Measurements from ENCODE around the gene PINK1.
A peak's percentile ranks its signal among the peaks of the same experiment; 100 is the strongest.
"Not testable (repeated sequence)": the region's sequence is repeated elsewhere in the genome, so short reads cannot be mapped to it uniquely, and the experiment has no call there.

PINK1 gene

DNA sequence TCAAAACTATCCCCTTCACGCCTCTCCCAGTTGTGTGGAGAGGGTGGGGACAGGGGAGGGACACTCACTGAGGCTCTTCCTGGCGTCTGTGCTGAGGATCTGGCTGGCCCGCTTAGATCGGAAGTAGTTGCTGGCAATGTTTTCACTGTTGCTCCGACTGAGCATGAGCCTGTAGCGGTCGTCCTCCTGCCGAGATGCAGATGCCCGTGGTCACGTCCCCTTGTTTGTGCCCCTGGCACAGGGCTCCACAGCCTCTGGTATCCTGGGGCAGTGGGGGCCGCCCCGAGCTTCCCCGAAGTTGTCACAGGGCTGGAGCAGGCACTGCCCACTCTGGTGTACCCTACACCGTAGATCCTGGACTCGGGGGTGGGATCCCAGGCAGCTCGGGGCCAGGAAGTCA lies 32.9 kb downstream of the PINK1 start:
- Mint-ChIP-seq H3K9me3 (no peaks in the 10 kb centered on the region), H3K4me1 (peaks cover 11% of the 10 kb centered on the region)
- DNase-seq (ENCODE audit: low spot score in 2 of 2): no peak

DNA sequence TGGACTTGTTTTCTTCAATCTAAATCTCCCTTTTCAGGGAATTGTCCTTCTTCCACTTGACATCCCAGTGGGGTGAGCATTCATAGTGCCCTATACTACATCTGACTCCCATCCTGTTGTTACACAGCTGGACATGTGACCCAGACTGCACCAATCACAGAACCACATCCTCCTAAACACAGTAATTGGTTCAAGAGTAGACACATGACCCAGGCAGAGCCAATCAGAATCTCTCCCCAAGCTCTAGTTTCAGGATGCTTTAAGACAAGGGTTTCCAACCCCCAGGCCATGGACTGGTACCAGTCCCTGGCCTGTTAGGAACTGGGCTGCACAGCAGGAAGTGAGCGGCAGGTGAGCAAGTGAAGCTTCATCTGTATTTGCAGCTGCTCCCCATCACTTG lies 33.5 kb downstream of the PINK1 start:
- Mint-ChIP-seq H3K36me3 (no peaks in the 10 kb centered on the region), H3K4me1 (peaks cover 11% of the 10 kb centered on the region), H3K4me3 (no peak overlapping the region), H3K9me3 (no peaks in the 10 kb centered on the region), H3K27ac (no peak overlapping the region), H3K27me3 (no peaks in the 10 kb centered on the region)
- no peak for DNase-seq (ENCODE audit: low spot score in 2 of 2)
- ATAC-seq (ENCODE audit: low read depth): no peak

More for the DNA sequence above, 32.9 kb downstream of the PINK1 start:
- Mint-ChIP-seq H3K27ac (no peak overlapping the region), H3K4me3 (no peak overlapping the region), H3K36me3 (no peaks in the 10 kb centered on the region), H3K27me3 (no peaks in the 10 kb centered on the region)
- ATAC-seq (ENCODE audit: low read depth): no peak

DNA sequence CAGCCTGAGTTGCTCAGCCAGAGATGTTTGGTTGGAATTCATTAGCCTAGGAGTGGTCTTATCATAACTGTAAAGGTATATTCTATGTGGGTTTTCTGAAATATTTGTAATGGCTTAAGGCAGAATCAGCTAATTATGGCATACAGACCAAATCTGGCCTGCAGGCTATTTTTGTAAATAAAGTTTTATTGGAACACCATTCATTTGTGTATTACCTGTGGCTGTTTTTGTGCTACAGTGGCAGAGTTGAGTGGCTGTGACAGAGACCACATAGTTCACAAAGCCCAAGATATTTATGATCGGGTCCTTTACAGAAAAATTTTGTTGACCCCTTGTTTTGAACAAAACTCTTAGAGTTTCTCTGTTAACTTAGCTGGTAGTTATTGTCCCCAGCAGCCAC lies 35.3 kb downstream of the PINK1 start:
- no peak overlapping the region for H3K27ac Mint-ChIP-seq
- no peak for DNase-seq (ENCODE audit: low spot score in 2 of 2)
- no peak for ATAC-seq (ENCODE audit: low read depth)
- peaks cover 3% of the 10 kb centered on the region for H3K27me3 Mint-ChIP-seq
- no peak overlapping the region for H3K4me3 Mint-ChIP-seq
- peaks cover 2% of the 10 kb centered on the region for H3K4me1 Mint-ChIP-seq
- H3K36me3 Mint-ChIP-seq: no peaks in the 10 kb centered on the region
- H3K9me3 Mint-ChIP-seq: no peaks in the 10 kb centered on the region

DNA sequence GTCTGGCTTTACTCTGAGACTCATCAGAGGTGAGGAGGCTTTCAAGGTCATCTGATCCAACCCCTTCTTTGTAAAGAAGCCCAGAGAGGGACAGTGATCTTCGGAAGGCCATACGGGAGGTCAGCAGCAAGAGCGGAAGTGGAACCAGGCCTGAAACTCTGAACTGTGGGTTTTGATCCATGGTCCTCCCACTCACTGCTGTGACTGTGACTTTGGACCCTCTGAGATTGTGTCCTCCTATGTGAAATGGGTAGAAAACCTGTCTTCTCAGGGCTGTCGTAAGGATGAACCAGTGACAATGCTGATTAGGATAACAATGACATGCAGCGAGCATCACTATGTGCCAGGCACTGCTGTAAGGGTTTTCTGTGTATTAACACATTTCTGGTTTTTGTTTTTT lies 37.7 kb downstream of the PINK1 start:
- no peak overlapping the region for H3K4me3 Mint-ChIP-seq
- H3K27ac Mint-ChIP-seq: no peak overlapping the region
- DNase-seq (ENCODE audit: low spot score in 2 of 2): no peak
- H3K36me3 Mint-ChIP-seq: no peaks in the 10 kb centered on the region
- peaks cover 2% of the 10 kb centered on the region for H3K4me1 Mint-ChIP-seq
- H3K9me3 Mint-ChIP-seq: no peaks in the 10 kb centered on the region
- peaks cover 3% of the 10 kb centered on the region for H3K27me3 Mint-ChIP-seq
- no peak for ATAC-seq (ENCODE audit: low read depth)

DNA sequence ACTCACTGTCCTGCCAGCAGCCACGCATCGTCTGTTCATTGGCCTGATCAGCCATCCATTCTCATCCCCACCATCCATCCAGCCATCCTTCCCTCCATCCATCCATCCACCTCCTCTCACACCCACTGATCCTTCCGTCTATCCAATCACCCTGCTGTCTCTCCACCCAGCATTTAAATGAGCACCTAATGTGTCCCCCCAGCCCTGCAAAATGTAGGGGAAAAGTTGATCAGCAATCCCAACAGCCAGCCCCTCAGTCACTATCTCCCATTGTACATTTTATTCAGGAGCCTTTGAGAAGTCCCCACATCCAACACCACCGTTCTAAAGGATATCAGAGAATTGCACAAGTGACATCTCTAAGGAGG lies 39.0 kb downstream of the PINK1 start:
- no peaks in the 10 kb centered on the region for H3K36me3 Mint-ChIP-seq
- no peaks in the 10 kb centered on the region for H3K4me1 Mint-ChIP-seq
- no peak for ATAC-seq (ENCODE audit: low read depth)
- H3K4me3 Mint-ChIP-seq: no peak overlapping the region
- H3K27ac Mint-ChIP-seq: no peak overlapping the region
- DNase-seq (ENCODE audit: low spot score in 2 of 2): no peak
- no peaks in the 10 kb centered on the region for H3K9me3 Mint-ChIP-seq
- H3K27me3 Mint-ChIP-seq: peaks cover 3% of the 10 kb centered on the region

DNA sequence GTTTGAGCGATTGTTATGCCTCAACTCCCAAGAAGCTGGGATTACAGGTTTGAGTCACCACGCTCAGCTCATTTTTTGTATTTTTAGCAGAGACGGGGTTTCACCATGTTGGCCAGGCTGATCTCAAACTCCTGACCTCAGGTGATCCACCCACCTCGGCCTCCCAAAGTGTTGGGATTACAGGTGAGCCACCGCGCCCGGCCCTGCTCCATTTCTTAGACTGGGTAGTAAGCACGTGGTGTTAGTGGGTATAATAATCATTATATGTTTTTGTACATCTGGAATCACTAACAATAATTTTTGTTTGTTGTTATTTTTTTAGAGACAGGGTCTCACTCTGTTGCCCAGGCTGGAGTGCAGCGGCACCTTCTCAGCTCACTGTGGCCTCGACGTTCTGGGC lies 40.4 kb downstream of the PINK1 start:
- H3K4me1 Mint-ChIP-seq; H3K9me3 Mint-ChIP-seq; H3K27ac Mint-ChIP-seq; H3K36me3 Mint-ChIP-seq; ATAC-seq (ENCODE audit: low read depth); H3K27me3 Mint-ChIP-seq; DNase-seq (ENCODE audit: low spot score in 2 of 2); H3K4me3 Mint-ChIP-seq: not testable (repeated sequence)

DNA sequence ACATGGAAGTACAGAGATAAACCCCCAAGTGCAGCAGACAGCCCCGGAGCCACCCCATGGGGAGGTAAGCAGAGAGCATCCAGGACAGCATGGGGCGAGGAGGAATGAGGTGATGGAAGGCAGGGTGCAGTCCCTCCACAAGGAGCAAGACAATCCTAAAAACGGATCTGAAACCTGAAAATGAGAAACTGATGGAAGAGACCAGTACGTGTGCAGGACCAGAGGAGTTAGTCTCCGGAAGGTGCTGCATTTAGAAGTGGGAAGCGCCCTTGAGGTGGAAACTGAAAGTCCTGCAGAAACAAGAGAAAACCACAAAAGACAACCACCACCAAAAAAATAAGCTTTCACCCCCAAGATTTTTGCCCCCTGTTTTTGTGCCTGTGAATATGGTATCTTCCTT lies 45.3 kb downstream of the PINK1 start:
- H3K27ac Mint-ChIP-seq: no peak overlapping the region
- no peaks in the 10 kb centered on the region for H3K36me3 Mint-ChIP-seq
- ATAC-seq (ENCODE audit: low read depth): peak; percentile 89
- no peak for DNase-seq (ENCODE audit: low spot score in 2 of 2)
- H3K27me3 Mint-ChIP-seq: peaks cover 4% of the 10 kb centered on the region
- peak overlapping the region; percentile 71 for H3K4me3 Mint-ChIP-seq
- H3K4me1 Mint-ChIP-seq: peaks cover 7% of the 10 kb centered on the region
- H3K9me3 Mint-ChIP-seq: peaks cover 3% of the 10 kb centered on the region

DNA sequence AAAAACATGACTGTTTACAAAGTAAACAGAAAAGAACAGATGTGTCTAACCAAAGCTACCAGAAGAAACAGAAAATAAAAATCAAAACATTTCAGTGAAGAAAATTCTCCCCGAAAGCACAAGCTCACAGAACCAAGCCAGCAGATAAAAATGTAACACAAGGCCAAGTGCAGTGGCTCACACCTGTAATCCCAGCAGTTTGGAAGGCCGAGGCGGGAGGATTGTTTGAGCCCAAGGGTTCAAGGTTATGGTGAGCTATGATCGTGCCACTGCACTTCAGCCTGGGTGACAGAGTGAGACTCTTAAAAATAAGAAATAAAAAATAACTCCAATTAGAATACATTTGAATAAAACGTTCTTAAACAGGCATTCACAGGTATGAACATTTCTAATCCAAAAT lies 47.0 kb downstream of the PINK1 start:
- peaks cover 8% of the 10 kb centered on the region for H3K27me3 Mint-ChIP-seq
- no peak overlapping the region for H3K27ac Mint-ChIP-seq

DNA sequence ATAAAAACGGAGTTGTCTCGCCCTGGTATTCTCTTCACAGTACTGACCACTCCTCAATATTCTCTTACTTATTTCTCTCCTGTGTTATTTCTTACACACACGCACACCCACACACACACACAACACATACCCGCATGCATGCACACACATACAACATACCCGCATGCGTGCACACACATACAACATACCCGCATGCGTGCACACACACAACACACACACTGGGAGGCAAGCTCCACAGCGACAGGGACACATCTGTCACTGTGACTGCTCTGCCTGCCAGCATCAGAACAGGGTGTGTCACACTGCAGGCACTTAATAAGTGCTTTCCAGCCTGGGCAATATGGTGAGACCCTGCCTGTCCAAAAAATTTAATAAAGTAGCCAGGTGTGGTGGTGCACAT lies 48.7 kb downstream of the PINK1 start:
- ATAC-seq (ENCODE audit: low read depth) (no peak), DNase-seq (ENCODE audit: low spot score in 2 of 2) (no peak)
- no peak overlapping the region for H3K27ac Mint-ChIP-seq
- H3K4me1 Mint-ChIP-seq: peaks cover 7% of the 10 kb centered on the region
- no peaks in the 10 kb centered on the region for H3K36me3 Mint-ChIP-seq
- no peak overlapping the region for H3K4me3 Mint-ChIP-seq
- H3K27me3 Mint-ChIP-seq: peaks cover 17% of the 10 kb centered on the region
- peaks cover 3% of the 10 kb centered on the region for H3K9me3 Mint-ChIP-seq

More for the DNA sequence above, 47.0 kb downstream of the PINK1 start:
- H3K9me3 Mint-ChIP-seq: peaks cover 3% of the 10 kb centered on the region
- H3K4me3 Mint-ChIP-seq: no peak overlapping the region
- no peaks in the 10 kb centered on the region for H3K36me3 Mint-ChIP-seq
- peaks cover 7% of the 10 kb centered on the region for H3K4me1 Mint-ChIP-seq
- DNase-seq (ENCODE audit: low spot score in 2 of 2): no peak
- ATAC-seq (ENCODE audit: low read depth): no peak

DNA sequence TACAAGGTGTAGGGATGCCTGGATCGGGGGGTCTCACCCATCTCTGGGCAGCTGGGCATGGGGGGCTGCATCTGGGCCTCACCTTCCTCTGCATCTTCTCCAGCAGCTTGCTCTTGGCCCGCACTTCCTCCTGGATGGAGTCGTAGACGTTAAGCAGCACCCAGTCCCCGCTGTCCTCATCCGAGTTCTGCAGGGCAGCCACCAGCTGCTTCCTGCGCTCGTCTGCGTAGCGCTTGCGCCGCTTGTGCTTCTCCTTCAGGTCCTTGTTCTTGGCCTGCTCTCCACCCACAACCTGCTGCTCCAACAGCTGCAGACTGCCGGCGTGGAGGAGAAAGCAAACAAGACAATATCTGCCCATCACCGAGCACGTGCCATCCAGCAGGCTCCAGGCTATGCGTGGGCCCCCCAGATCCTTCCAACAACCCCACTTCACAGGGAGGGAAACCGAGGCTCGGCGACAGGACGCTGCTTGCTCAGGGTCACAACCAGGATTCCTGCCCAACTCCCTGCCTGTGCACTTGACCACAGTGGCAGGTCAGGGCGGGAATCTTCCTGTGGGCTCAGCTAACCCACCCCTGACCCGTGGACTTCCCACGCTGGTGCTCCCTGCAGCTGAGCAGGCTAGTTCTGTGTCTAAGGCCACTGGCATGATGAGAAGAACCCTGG lies 49.4 kb downstream of the PINK1 start:
- Mint-ChIP-seq H3K27me3 (peaks cover 19% of the 10 kb centered on the region), H3K36me3 (no peaks in the 10 kb centered on the region), H3K4me3 (no peak overlapping the region), H3K9me3 (peaks cover 2% of the 10 kb centered on the region), H3K4me1 (peaks cover 7% of the 10 kb centered on the region), H3K27ac (no peak overlapping the region)
- DNase-seq (ENCODE audit: low spot score in 2 of 2) (no peak), ATAC-seq (ENCODE audit: low read depth) (no peak)

DNA sequence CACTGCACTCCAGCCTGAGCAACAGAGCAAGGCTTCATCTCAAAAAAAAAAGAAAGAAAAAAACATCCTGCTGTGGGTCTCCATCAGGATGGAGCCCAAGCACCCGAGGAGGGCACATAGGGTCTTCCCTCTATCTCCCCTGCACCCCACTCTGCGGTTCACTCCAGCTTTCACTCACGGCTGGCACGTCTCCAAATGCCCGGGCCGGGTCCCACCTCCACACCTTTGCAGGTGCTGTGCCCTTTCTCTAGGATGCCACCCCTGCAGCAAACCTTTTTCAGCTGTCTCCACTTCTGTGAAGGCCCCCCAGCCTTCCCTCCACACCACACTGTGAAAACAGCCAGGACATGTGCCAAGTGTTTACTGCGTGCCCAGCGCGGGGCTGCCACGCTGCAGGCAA lies 50.4 kb downstream of the PINK1 start:
- ATAC-seq (ENCODE audit: low read depth): no peak
- H3K9me3 Mint-ChIP-seq: no peaks in the 10 kb centered on the region
- H3K4me3 Mint-ChIP-seq: no peak overlapping the region
- H3K27ac Mint-ChIP-seq: no peak overlapping the region
- peaks cover 3% of the 10 kb centered on the region for H3K4me1 Mint-ChIP-seq
- peaks cover 21% of the 10 kb centered on the region for H3K27me3 Mint-ChIP-seq
- no peaks in the 10 kb centered on the region for H3K36me3 Mint-ChIP-seq
- no peak for DNase-seq (ENCODE audit: low spot score in 2 of 2)

DNA sequence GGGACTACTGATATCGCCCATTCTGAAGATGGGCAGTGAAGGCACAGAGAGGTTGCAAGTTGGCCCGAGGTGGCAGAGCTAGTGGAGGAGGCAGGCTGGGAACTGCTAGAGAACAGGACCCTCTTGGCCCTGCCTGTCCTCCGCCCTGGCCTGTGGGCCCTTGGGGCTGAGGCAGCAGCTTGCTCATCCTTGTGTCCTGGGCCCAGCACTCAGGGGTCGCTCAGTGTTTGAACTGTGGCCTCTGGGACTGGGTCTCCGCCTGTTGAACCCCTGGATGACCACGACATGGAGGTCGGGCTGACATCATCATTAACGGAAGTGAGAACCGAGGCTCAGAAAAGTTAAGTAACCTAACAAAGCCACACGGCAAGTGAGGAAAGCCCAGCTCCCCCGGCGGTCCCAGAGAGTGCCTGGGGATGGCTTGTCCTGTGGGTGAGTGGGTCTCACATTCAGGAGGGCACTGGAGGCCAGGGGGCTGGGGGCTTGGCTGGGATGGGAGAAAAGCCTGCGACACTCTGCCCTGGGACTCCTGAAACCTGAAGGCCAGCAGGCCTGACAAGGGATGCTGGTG lies 50.9 kb downstream of the PINK1 start:
- Mint-ChIP-seq H3K36me3 (no peaks in the 10 kb centered on the region), H3K27me3 (peaks cover 21% of the 10 kb centered on the region), H3K4me3 (no peak overlapping the region), H3K9me3 (no peaks in the 10 kb centered on the region), H3K4me1 (peaks cover 2% of the 10 kb centered on the region), H3K27ac (no peak overlapping the region)
- ATAC-seq (ENCODE audit: low read depth): no peak
- DNase-seq (ENCODE audit: low spot score in 2 of 2): no peak

DNA sequence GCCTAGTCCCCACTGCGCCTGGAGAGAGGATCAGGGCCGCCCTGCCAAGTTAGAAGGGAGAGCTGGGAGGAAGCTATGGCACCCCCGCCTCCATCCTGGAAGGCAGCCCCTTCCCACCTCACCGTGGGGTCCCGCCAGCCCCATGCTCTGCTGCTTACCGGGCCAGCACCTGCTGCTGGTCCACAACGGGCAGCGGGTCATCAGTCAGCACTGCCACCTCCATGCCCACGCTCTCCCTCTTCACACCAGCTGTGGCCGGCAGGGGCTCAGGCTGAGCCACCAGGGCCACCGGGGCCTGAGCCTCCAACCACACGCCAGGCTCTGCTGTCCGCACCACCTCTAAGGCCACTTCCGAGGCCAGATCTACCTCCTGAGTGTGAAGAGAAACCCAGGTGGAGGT lies 51.4 kb downstream of the PINK1 start:
- ATAC-seq (ENCODE audit: low read depth): no peak

DNA sequence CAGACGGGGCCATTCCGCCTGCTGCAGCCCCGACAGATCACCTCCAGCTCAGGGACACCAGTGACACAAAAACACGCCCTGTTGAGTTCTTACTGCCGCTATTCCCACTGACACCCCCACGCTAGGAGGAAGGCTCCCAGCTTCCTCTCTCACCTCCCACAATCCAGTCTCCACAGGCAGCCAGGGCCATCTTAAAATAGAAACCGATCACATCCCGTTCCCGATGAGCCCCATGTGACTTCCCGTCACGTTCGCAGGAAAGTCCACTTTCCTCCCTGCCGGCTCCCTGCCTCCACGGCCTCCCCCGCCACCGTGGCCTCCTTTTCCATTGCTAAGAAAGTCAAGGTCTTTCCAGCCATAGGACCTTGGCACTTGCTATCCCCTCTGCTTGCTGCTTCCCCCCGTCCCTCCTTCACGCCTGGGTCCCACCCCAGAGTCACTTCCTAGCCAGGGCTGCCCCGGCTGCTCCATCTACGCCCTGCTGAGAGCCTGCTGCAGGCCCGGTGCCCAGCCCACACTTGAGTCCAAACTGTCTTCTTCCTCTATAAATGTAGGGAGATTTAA lies 51.9 kb downstream of the PINK1 start:
- Mint-ChIP-seq H3K27ac (no peak overlapping the region), H3K4me3 (no peak overlapping the region), H3K4me1 (no peaks in the 10 kb centered on the region), H3K9me3 (no peaks in the 10 kb centered on the region), H3K27me3 (peaks cover 21% of the 10 kb centered on the region), H3K36me3 (no peaks in the 10 kb centered on the region)
- ATAC-seq (ENCODE audit: low read depth): no peak
- no peak for DNase-seq (ENCODE audit: low spot score in 2 of 2)

More for the DNA sequence above, 51.4 kb downstream of the PINK1 start:
- Mint-ChIP-seq H3K27me3 (peaks cover 21% of the 10 kb centered on the region), H3K4me1 (no peaks in the 10 kb centered on the region), H3K27ac (no peak overlapping the region), H3K4me3 (no peak overlapping the region), H3K9me3 (no peaks in the 10 kb centered on the region), H3K36me3 (no peaks in the 10 kb centered on the region)
- DNase-seq (ENCODE audit: low spot score in 2 of 2): no peak

DNA sequence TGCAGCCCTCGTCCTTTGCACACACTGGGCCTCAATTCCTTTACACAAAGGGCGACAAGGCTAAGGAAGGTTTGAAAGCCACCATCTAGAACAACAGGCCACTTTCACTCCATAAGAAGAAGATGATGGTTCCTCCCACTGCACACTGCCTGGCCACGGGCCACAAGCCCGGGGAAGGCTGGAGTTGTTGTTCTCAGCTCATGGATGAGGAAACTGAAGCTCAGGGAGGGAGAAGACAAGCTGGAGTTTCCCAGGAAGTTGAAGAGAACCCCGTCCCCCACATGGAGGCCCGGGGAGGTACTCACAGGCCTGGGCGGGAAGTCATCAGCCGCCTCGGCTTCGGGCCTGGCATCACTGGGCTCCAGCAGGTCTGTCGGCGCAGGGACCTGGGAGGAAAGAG lies 52.5 kb downstream of the PINK1 start:
- Mint-ChIP-seq H3K9me3 (no peaks in the 10 kb centered on the region), H3K4me3 (no peak overlapping the region), H3K27ac (no peak overlapping the region), H3K27me3 (peaks cover 21% of the 10 kb centered on the region), H3K4me1 (no peaks in the 10 kb centered on the region), H3K36me3 (no peaks in the 10 kb centered on the region)
- no peak for DNase-seq (ENCODE audit: low spot score in 2 of 2)
- no peak for ATAC-seq (ENCODE audit: low read depth)

Data from memory B cell (primary cell).